HG03108 (cell line): Measurements from ENCODE around the gene ADSL.

Source experiments
- ATAC-seq: cut with Tn5 transposase; IDR thresholded peaks from one replicate; pipeline ENCODE4 v1.9.1; 2021; ENCODE audit warnings: moderate library complexity; ENCODE audit not compliant: unreplicated experiment

ADSL gene

GRCh38 chr22:40416267-40416570 lies 69.9 kb downstream of the ADSL start:
- ATAC-seq, result no peak

- no peak for ATAC-seq
Measured at GRCh38 chr22:40416636-40417035, 70.3 kb downstream of the ADSL start.

- no peak for ATAC-seq
Measured at GRCh38 chr22:40417041-40417440, 70.7 kb downstream of the ADSL start.

GRCh38 chr22:40417881-40418280 lies 71.6 kb downstream of the ADSL start:
- ATAC-seq, result no peak

- no peak for ATAC-seq
Measured at GRCh38 chr22:40418366-40419201, 72.3 kb downstream of the ADSL start.

GRCh38 chr22:40419718-40420117 lies 73.4 kb downstream of the ADSL start:
- no peak for ATAC-seq

GRCh38 chr22:40420341-40421081 lies 74.2 kb downstream of the ADSL start:
- ATAC-seq, result no peak

GRCh38 chr22:40421082-40421350 lies 74.7 kb downstream of the ADSL start:
- ATAC-seq, result no peak

- no peak for ATAC-seq
Measured at GRCh38 chr22:40421941-40422340, 75.6 kb downstream of the ADSL start.

- ATAC-seq, result no peak
Measured at GRCh38 chr22:40422558-40423309, 76.4 kb downstream of the ADSL start.

- ATAC-seq, result no peak
Measured at GRCh38 chr22:40423310-40423688, 77.0 kb downstream of the ADSL start.

- ATAC-seq, result no peak
Measured at GRCh38 chr22:40423882-40424640, 77.8 kb downstream of the ADSL start.

- ATAC-seq, result no peak
Measured at GRCh38 chr22:40425082-40425481, 78.8 kb downstream of the ADSL start.

GRCh38 chr22:40426594-40427333 lies 80.5 kb downstream of the ADSL start:
- ATAC-seq, result no peak

- no peak for ATAC-seq
Measured at GRCh38 chr22:40428796-40429195, 82.5 kb downstream of the ADSL start.

GRCh38 chr22:40429481-40429880 lies 83.2 kb downstream of the ADSL start:
- ATAC-seq, result no peak

GRCh38 chr22:40430991-40431390 lies 84.7 kb downstream of the ADSL start:
- ATAC-seq, result no peak

GRCh38 chr22:40432157-40432556 lies 85.9 kb downstream of the ADSL start:
- ATAC-seq, result no peak

- ATAC-seq, result no peak
Measured at GRCh38 chr22:40432625-40433024, 86.3 kb downstream of the ADSL start.

- ATAC-seq, result no peak
Measured at GRCh38 chr22:40433416-40434090, 87.3 kb downstream of the ADSL start.
